ENCODE results near the gene U2AF2. TPM values are rescaled to one million over a fixed set of nuclear protein-coding genes. Genes with fewer than 3 reads are reported as not detected.

Gene U2AF2
- total RNA-seq, 1 experiment from 2014 or later = 545 TPM

DNA sequence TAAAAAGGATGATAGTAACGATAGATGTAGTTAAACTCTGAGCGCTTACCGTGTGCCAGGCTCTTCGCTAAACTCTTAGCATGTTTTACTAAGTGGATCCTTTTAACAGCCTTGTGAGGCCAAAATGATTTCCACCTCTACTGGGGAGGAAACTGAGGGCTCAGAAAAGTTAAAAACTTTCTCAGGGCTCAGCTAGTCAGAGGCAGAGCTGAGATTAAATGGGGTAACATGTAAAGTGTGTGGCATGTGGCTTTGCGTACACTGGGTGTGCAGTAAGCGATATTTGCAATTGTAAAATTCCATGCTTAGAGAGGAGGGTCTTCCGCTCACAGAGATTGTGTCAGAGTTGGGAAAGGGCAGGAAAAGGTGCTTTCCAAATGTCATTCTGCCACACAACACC lies 1.7 kb downstream of the U2AF2 start:
- CTCF ChIA-PET = interaction anchor here (0.6 kb wide), 1 partner anchor 12 kb away, joined by 10 read pairs; no protein-coding TSS in a partner anchor

DNA sequence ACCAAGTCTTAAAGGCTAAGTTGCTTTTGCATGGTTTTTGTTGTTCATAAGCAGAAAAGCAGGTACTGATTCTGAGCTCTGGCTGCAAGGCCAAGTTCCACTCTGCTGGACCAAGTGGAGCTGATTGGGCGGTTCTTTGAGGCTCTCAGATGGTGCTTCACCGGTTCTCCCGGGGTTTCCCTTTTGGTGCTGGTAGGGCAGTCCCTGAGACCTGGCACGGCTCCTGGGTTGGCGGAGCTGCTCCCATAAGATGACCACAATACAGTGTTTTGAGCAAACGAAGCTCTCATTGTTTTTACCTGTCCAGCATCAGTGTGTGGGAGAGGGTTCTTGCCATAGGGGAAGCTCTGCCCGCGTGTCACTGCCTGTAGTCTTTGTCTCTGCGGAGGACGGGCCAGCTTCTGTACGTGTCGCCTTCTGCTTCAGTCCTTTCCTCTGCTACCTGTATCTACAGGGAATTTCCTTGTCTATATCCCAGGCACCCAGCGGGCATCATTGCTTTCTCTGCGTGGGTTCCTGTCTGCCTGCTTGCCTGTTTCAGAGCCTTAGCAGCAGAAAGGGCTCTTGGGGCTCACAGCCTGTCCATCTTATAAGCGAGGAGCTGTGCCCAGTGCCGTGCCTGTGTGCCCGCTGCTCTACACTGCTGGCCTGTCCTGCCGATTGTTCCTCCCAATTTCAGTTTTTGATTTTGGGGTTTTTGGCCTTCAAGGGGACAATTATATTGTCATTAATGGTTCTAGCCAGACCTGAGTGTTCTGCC lies 2.3 kb downstream of the U2AF2 start:
- TF ChIP-seq, protein P1, sequence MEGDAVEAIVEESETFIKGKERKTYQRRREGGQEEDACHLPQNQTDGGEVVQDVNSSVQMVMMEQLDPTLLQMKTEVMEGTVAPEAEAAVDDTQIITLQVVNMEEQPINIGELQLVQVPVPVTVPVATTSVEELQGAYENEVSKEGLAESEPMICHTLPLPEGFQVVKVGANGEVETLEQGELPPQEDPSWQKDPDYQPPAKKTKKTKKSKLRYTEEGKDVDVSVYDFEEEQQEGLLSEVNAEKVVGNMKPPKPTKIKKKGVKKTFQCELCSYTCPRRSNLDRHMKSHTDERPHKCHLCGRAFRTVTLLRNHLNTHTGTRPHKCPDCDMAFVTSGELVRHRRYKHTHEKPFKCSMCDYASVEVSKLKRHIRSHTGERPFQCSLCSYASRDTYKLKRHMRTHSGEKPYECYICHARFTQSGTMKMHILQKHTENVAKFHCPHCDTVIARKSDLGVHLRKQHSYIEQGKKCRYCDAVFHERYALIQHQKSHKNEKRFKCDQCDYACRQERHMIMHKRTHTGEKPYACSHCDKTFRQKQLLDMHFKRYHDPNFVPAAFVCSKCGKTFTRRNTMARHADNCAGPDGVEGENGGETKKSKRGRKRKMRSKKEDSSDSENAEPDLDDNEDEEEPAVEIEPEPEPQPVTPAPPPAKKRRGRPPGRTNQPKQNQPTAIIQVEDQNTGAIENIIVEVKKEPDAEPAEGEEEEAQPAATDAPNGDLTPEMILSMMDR (IDR thresholded peaks at IDR 0.05) = no peak
- TF ChIP-seq, protein P2, sequence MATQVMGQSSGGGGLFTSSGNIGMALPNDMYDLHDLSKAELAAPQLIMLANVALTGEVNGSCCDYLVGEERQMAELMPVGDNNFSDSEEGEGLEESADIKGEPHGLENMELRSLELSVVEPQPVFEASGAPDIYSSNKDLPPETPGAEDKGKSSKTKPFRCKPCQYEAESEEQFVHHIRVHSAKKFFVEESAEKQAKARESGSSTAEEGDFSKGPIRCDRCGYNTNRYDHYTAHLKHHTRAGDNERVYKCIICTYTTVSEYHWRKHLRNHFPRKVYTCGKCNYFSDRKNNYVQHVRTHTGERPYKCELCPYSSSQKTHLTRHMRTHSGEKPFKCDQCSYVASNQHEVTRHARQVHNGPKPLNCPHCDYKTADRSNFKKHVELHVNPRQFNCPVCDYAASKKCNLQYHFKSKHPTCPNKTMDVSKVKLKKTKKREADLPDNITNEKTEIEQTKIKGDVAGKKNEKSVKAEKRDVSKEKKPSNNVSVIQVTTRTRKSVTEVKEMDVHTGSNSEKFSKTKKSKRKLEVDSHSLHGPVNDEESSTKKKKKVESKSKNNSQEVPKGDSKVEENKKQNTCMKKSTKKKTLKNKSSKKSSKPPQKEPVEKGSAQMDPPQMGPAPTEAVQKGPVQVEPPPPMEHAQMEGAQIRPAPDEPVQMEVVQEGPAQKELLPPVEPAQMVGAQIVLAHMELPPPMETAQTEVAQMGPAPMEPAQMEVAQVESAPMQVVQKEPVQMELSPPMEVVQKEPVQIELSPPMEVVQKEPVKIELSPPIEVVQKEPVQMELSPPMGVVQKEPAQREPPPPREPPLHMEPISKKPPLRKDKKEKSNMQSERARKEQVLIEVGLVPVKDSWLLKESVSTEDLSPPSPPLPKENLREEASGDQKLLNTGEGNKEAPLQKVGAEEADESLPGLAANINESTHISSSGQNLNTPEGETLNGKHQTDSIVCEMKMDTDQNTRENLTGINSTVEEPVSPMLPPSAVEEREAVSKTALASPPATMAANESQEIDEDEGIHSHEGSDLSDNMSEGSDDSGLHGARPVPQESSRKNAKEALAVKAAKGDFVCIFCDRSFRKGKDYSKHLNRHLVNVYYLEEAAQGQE (IDR thresholded peaks at IDR 0.05; ENCODE audit: insufficient read depth in 1 of 2, low read depth in 2 of 2, low read length in 1 of 2) = no peak
- 0 out of 2 replicates have a peak, but pooled peaks have one; percentile 26 for TF ChIP-seq SIN3A (IDR thresholded peaks at IDR 0.05; ENCODE audit: borderline replicate concordance, insufficient read depth, low read depth, low read length)
- peak; percentile 43; the same call in 1 of the 2 replicates for TF ChIP-seq POLR2AphosphoS5 (IDR thresholded peaks at IDR 0.05; ENCODE audit: low read depth, low read length)
- H3K27me3 ChIP-seq (ENCODE audit: control insufficient read depth, insufficient read depth, low read length) = no peaks in the 10 kb centered on the region
- no TSS peak for BruUV-seq (replicated peaks)
- peak overlapping the region; percentile 72 to 85 for H3K4me3 ChIP-seq (ENCODE audit: low read depth in 2 of 2, low read length in 2 of 2)
- intact Hi-C loops (cut with micrococcal nuclease; ENCODE audit: unreplicated experiment) = no loop called here
- H3K4me1 ChIP-seq (ENCODE audit: control insufficient read depth, insufficient read depth, low read length) = peaks cover 36% of the 10 kb centered on the region
- H3K36me3 ChIP-seq (ENCODE audit: control insufficient read depth, insufficient read depth, low read length) = peaks cover 28% of the 10 kb centered on the region
- no peak for DNase-seq (ENCODE audit: low read depth, low spot score)
- in situ Hi-C loops (cut with HindIII; ENCODE audit: low pct_unique_long_range_greater_than_20kb, low sequenced_read_pairs) = no loop called here
- CTCF ChIA-PET = interaction anchor here (0.6 to 1.1 kb wide), 4 partner anchors 10 to 15 kb away, joined by 4 to 10 read pairs (median 6); no protein-coding TSS in a partner anchor
- peak overlapping the region; percentile 99 for H3K27ac ChIP-seq (ENCODE audit: low read length)
- H3K9me3 ChIP-seq (ENCODE audit: control insufficient read depth, insufficient read depth, low read depth, low read length) = no peaks in the 10 kb centered on the region
- no peak for ATAC-seq
- POLR2A ChIA-PET = interaction anchor here (0.7 to 0.8 kb wide), 2 partner anchors 10 to 13 kb away, joined by 3 to 4 read pairs; no protein-coding TSS in a partner anchor

More for the DNA sequence above, 1.7 kb downstream of the U2AF2 start:
- H3K36me3 ChIP-seq (ENCODE audit: control insufficient read depth, insufficient read depth, low read length) = peaks cover 23% of the 10 kb centered on the region
- no peak for ATAC-seq
- POLR2A ChIA-PET = interaction anchor here (0.7 to 0.8 kb wide), 2 partner anchors 11 to 13 kb away, joined by 3 to 4 read pairs; no protein-coding TSS in a partner anchor
- H3K4me3 ChIP-seq (ENCODE audit: low read depth in 2 of 2, low read length in 2 of 2) = peak overlapping the region; percentile 72 to 85
- peak overlapping the region; percentile 99 for H3K27ac ChIP-seq (ENCODE audit: low read length)
- H3K4me1 ChIP-seq (ENCODE audit: control insufficient read depth, insufficient read depth, low read length) = peaks cover 36% of the 10 kb centered on the region
- H3K9me3 ChIP-seq (ENCODE audit: control insufficient read depth, insufficient read depth, low read depth, low read length) = no peaks in the 10 kb centered on the region
- no peak for DNase-seq (ENCODE audit: low read depth, low spot score)
- intact Hi-C loops (cut with micrococcal nuclease; ENCODE audit: unreplicated experiment) (no loop called here), in situ Hi-C loops (cut with HindIII; ENCODE audit: low pct_unique_long_range_greater_than_20kb, low sequenced_read_pairs) (no loop called here)
- TF ChIP-seq, protein P1 (IDR thresholded peaks at IDR 0.05) = no peak
- TF ChIP-seq TCF7L2 (IDR thresholded peaks at IDR 0.05; ENCODE audit: low read depth, low read length) = no peak
- no peaks in the 10 kb centered on the region for H3K27me3 ChIP-seq (ENCODE audit: control insufficient read depth, insufficient read depth, low read length)
- BruUV-seq (replicated peaks) = no TSS peak
